T-helper 1 cell (primary cell): Measurements from ENCODE around the gene PDE4A.
"Not testable (repeated sequence)": the region's sequence is repeated elsewhere in the genome, so short reads cannot be mapped to it uniquely, and the experiment has no call there.

Source experiments
- DNase-seq, 5 donors: peaks; one replicate each; pipeline ENCODE4 v3.0.0-alpha.2; 2012 to 2020

The PDE4A gene

GRCh38 chr19:10404888-10405820 is 15.2 kb upstream of the PDE4A start:
- DNase-seq: peak in 2 of 5 donors; percentile 36 to 78

- no peak for DNase-seq
These were observed 14.1 kb upstream of the PDE4A start for GRCh38 chr19:10406191-10406590.

GRCh38 chr19:10407096-10407495 is 13.2 kb upstream of the PDE4A start:
- DNase-seq: no peak

- DNase-seq: peak in 2 of 5 donors; percentile 33 to 85
These were observed 11.6 kb upstream of the PDE4A start for GRCh38 chr19:10408511-10409283.

- not testable (repeated sequence) for DNase-seq
These were observed 9.1 kb upstream of the PDE4A start for GRCh38 chr19:10411224-10411623.

GRCh38 chr19:10412257-10412977 is 7.9 kb upstream of the PDE4A start:
- DNase-seq: peak in 1 of 5 donors; percentile 92

GRCh38 chr19:10416083-10416379 is 4.3 kb upstream of the PDE4A start:
- DNase-seq: no peak

GRCh38 chr19:10416380-10417257 is 3.7 kb upstream of the PDE4A start:
- peak; percentile 96 to 99 (median 97) for DNase-seq

- no peak for DNase-seq
These were observed 2.6 kb upstream of the PDE4A start for GRCh38 chr19:10417541-10418234.

GRCh38 chr19:10418235-10418484 is 2.2 kb upstream of the PDE4A start:
- DNase-seq: no peak

GRCh38 chr19:10418485-10419199 is 1.7 kb upstream of the PDE4A start:
- DNase-seq: no peak

GRCh38 chr19:10419200-10419645 is 1.1 kb upstream of the PDE4A start:
- DNase-seq: no peak

GRCh38 chr19:10419646-10420443 is 493 bp upstream of the PDE4A start:
- DNase-seq: peak in 2 of 5 donors; percentile 39 to 78

GRCh38 chr19:10421240-10422045 is 1.1 kb downstream of the PDE4A start:
- peak in 1 of 5 donors; percentile 52 for DNase-seq

- no peak for DNase-seq
These were observed 1.7 kb downstream of the PDE4A start for GRCh38 chr19:10422046-10422461.

GRCh38 chr19:10422846-10423245 is 2.5 kb downstream of the PDE4A start:
- no peak for DNase-seq

GRCh38 chr19:10424011-10424637 is 3.8 kb downstream of the PDE4A start:
- peak in 3 of 5 donors; percentile 50 to 63 (median 55) for DNase-seq

GRCh38 chr19:10427169-10427568 is 6.8 kb downstream of the PDE4A start:
- DNase-seq: no peak

GRCh38 chr19:10428996-10429381 is 8.7 kb downstream of the PDE4A start:
- DNase-seq: no peak
